Choroid plexus epithelial cell (primary cell): ENCODE results near the gene PTER.
A peak's percentile ranks its signal among the peaks of the same experiment; 100 is the strongest.

Experiments
- DNase-seq: peaks from one replicate; pipeline ENCODE4 v3.0.0-alpha.2; 2010; ENCODE audit warnings: low read depth
- H3K4me3 ChIP-seq: 2 replicates; pipeline ENCODE4 v1.5.1; 2011; ENCODE audit warnings: low read depth, mild to moderate bottlenecking, control low read depth, low read length, moderate library complexity
- TF ChIP-seq, protein P1 (sequence below): conservative IDR thresholded peaks from 2 replicates; pipeline ENCODE4 v1.5.1; 2011; ENCODE audit warnings: low read depth, mild to moderate bottlenecking, control low read depth, inconsistent platforms, low read length, moderate library complexity

PTER gene

GRCh38 chr10:16536155-16536554 lies 99.3 kb downstream of the PTER start:
- TF ChIP-seq, protein P1, sequence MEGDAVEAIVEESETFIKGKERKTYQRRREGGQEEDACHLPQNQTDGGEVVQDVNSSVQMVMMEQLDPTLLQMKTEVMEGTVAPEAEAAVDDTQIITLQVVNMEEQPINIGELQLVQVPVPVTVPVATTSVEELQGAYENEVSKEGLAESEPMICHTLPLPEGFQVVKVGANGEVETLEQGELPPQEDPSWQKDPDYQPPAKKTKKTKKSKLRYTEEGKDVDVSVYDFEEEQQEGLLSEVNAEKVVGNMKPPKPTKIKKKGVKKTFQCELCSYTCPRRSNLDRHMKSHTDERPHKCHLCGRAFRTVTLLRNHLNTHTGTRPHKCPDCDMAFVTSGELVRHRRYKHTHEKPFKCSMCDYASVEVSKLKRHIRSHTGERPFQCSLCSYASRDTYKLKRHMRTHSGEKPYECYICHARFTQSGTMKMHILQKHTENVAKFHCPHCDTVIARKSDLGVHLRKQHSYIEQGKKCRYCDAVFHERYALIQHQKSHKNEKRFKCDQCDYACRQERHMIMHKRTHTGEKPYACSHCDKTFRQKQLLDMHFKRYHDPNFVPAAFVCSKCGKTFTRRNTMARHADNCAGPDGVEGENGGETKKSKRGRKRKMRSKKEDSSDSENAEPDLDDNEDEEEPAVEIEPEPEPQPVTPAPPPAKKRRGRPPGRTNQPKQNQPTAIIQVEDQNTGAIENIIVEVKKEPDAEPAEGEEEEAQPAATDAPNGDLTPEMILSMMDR = no peak
- H3K4me3 ChIP-seq = no peak overlapping the region
- DNase-seq = no peak

DNA sequence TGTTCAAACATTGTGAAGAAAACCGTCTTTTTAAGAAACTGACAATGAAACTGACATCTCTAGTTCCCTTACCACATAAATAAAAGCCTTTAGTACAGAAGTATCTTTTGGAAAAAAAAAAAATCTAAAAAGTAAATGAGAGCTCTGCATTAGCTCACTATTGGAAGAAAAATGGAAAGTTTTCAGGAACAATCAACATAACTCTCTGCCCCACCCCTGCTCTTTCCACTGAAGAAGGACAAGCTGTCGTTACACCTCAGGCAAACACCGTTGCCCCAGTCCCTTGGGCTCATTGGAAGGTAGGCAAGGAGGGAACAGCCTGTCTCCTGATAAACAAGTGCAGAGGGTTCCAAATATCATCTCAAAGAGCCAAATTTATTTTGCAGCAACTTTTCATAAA lies 107.3 kb downstream of the PTER start:
- TF ChIP-seq, protein P1 = no peak

GRCh38 chr10:16544591-16544990 lies 107.8 kb downstream of the PTER start:
- DNase-seq = no peak
- no peak overlapping the region for H3K4me3 ChIP-seq
- TF ChIP-seq, protein P1 = no peak

More for the DNA sequence above, 107.3 kb downstream of the PTER start:
- no peak for DNase-seq
- H3K4me3 ChIP-seq = no peak overlapping the region

DNA sequence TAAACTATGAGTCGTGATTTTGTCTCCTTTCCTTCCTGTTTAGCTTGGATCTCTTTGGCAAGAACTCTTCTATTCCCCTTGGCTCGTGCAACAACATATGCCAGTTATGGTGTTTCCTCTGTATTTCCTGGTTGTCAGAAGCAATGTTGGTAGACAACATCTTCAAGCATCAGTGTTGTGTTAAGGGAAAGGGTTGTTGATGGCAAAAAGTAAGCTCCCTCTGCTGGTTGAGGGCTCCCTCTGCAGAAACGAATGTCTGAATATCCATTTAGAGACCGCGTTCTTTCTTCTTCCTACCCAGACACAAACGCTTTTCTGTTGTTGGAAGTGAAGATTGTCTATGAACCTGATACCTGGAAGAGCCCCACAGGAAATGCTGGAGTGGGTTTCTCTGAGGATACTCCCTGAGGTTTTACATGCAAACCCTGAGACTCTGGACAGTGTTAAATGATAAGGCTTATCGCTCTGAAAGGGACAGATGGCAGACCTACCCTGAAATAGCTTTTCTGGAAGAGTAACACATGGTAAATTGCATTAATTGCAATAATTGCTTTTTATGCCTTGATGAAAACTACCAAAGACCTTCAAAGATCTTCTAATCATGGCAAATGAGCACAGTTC lies 108.4 kb downstream of the PTER start:
- no peak overlapping the region for H3K4me3 ChIP-seq
- DNase-seq = peak; percentile 73
- TF ChIP-seq, protein P1 = peak; percentile 91

- no peak for DNase-seq
- no peak overlapping the region for H3K4me3 ChIP-seq
- TF ChIP-seq, protein P1 = no peak
These were observed 111.2 kb downstream of the PTER start for GRCh38 chr10:16547973-16548372.

- no peak for DNase-seq
- TF ChIP-seq, protein P1 = no peak
- H3K4me3 ChIP-seq = no peak overlapping the region
These were observed 122.5 kb downstream of the PTER start for GRCh38 chr10:16559236-16559773.

DNA sequence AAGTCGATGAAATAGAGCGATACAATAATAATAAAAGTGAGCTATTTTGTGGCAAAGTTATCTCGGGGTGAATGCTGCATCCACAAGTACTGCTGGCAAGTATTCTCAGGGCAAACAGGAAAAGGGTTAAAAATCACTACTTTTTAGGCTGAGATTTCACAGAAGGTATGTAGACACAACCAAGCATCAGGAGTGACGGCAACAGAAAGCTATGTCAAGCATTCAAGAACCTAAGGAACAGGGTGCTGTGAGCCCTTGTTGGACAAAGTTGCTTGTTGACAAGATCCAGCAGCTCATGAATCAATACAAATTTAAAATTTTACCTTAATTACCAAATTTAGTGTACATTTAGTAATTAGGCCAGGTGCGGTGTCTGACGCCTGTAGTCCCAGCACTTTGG lies 126.1 kb downstream of the PTER start:
- no peak overlapping the region for H3K4me3 ChIP-seq
- TF ChIP-seq, protein P1 = no peak
- peak; percentile 39 for DNase-seq
